ENCODE data around the gene SACS.
"Not testable (repeated sequence)": the region's sequence is repeated elsewhere in the genome, so short reads cannot be mapped to it uniquely, and the experiment has no call there.

SACS gene

GRCh38 chr13:23443878-23444277 lies 10.4 kb upstream of the SACS start:
- DNase-seq (ENCODE audit: low read depth), result no peak
- TF ChIP-seq, protein P1, sequence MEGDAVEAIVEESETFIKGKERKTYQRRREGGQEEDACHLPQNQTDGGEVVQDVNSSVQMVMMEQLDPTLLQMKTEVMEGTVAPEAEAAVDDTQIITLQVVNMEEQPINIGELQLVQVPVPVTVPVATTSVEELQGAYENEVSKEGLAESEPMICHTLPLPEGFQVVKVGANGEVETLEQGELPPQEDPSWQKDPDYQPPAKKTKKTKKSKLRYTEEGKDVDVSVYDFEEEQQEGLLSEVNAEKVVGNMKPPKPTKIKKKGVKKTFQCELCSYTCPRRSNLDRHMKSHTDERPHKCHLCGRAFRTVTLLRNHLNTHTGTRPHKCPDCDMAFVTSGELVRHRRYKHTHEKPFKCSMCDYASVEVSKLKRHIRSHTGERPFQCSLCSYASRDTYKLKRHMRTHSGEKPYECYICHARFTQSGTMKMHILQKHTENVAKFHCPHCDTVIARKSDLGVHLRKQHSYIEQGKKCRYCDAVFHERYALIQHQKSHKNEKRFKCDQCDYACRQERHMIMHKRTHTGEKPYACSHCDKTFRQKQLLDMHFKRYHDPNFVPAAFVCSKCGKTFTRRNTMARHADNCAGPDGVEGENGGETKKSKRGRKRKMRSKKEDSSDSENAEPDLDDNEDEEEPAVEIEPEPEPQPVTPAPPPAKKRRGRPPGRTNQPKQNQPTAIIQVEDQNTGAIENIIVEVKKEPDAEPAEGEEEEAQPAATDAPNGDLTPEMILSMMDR (IDR thresholded peaks at IDR 0.05; ENCODE audit: insufficient read depth, low read depth, low read length, missing control alignments), result no peak

GRCh38 chr13:23443110-23443509 lies 9.6 kb upstream of the SACS start:
- H3K4me3 ChIP-seq (ENCODE audit: low read length), result no peak overlapping the region
- no peak for DNase-seq (ENCODE audit: low read depth)
- TF ChIP-seq, protein P1 (IDR thresholded peaks at IDR 0.05; ENCODE audit: insufficient read depth, low read depth, low read length, missing control alignments), result no peak

More at GRCh38 chr13:23443878-23444277, 10.4 kb upstream of the SACS start:
- no peak overlapping the region for H3K4me3 ChIP-seq (ENCODE audit: low read length)

GRCh38 chr13:23440821-23441618 lies 7.5 kb upstream of the SACS start:
- TF ChIP-seq, protein P1 (IDR thresholded peaks at IDR 0.05; ENCODE audit: insufficient read depth, low read depth, low read length, missing control alignments), result no peak
- DNase-seq (ENCODE audit: low read depth), result peak; percentile 56

DNA sequence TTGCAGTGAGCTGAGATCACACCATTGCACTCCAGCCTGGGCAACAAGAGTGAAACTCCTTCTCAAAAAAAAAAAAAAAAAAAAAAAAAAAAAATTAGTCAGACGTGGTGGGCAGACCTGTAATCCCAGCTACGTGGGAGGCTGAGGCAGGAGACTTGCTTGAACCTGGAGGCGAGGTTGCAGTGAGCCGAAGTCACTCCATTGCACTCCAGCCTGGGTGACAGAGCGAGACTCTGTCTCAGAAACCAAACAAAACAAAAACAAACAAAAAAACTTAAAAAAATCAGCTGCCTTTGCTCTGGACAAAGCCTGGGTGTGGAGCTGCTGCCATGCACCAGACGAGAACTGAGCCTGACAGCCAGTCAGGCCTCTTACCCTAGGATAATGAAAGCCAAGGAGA lies 6.8 kb upstream of the SACS start:
- not testable (repeated sequence) for H3K4me3 ChIP-seq (ENCODE audit: low read length); DNase-seq (ENCODE audit: low read depth)

More at GRCh38 chr13:23440821-23441618, 7.5 kb upstream of the SACS start:
- no peak overlapping the region for H3K4me3 ChIP-seq (ENCODE audit: low read length)

DNA sequence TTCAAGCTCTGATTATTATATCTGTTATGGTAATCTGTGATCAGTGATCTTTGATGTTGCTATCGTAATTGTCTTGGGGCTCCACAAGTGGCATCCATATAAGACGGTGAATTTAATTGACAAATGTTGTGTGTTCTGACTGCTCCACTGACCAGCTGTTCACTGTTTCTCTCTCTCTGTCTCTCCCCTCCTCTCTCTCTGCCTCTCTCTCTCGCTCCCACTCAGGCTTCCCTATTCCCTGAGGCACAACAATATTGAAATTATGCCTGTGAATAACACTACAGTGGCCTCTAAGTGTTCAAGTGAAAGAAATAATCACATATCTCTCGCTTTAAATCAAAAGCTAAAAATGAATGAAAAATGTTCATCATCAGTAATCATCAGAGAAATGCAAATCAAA lies 4.4 kb upstream of the SACS start:
- DNase-seq (ENCODE audit: low read depth), result no peak
- H3K4me3 ChIP-seq (ENCODE audit: low read length), result no peak overlapping the region
- TF ChIP-seq, protein P1 (IDR thresholded peaks at IDR 0.05; ENCODE audit: insufficient read depth, low read depth, low read length, missing control alignments), result no peak

- TF ChIP-seq, protein P1 (IDR thresholded peaks at IDR 0.05; ENCODE audit: insufficient read depth, low read depth, low read length, missing control alignments), result no peak
- no peak for DNase-seq (ENCODE audit: low read depth)
- no peak overlapping the region for H3K4me3 ChIP-seq (ENCODE audit: low read length)
These were observed 3.2 kb upstream of the SACS start for GRCh38 chr13:23436680-23437079.

DNA sequence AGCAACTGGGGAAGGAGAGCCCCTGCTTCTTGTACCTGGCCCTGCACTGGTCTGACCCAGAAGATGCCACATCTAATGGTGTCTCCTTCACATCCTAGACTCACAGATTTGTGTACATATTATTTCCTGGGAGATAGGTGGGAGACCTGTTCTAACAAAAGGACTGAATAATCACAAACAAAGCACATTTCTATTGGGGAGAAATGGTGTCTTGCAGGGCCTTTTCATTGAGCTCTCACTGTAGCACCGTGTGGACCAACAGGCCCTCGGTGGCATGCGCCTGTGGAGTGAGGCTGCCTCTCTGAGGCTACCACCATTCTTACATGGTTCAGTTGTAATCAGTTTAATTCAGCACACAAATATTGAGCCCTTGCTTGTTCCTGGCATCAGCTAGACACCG lies 989 bp upstream of the SACS start:
- no peak for DNase-seq (ENCODE audit: low read depth)
- TF ChIP-seq, protein P1 (IDR thresholded peaks at IDR 0.05; ENCODE audit: insufficient read depth, low read depth, low read length, missing control alignments), result no peak
- H3K4me3 ChIP-seq (ENCODE audit: low read length), result no peak overlapping the region
